Adrenal gland (tissue), 12 donors: ENCODE measurements around the gene MDM1. TPM values are rescaled to one million over a fixed set of nuclear protein-coding genes. Genes with fewer than 3 reads are reported as not detected.

ENCODE experiments used
- DNase-seq, 7 donors: peaks; one replicate each; pipeline ENCODE4 v3.0.0-alpha.2; 2019 to 2020
- H3K27ac ChIP-seq, 5 donors: fragments of 200-600 bp; sonication (generic) in 4 of 5; 1 replicate in 3 of 5; 2 replicates in 2 of 5; pipeline versions ENCODE4 v1.5.1 to v1.8.0; 2016 to 2020; ENCODE audit warnings: mild to moderate bottlenecking in 1 of 5
- H3K27me3 ChIP-seq: fragments of 200-600 bp; 2 replicates; pipeline ENCODE4 v1.8.0; 2021
- H3K36me3 ChIP-seq, 2 donors: fragments of 200-600 bp; replicated peaks in 1 of 2; 1 replicate in 1 of 2; 2 replicates in 1 of 2; pipeline versions ENCODE4 v1.5.1 to v1.8.0; 2018 to 2022
- H3K4me1 ChIP-seq, 2 donors: fragments of 200-600 bp; replicated peaks in 1 of 2; 1 replicate in 1 of 2; 2 replicates in 1 of 2; pipeline versions ENCODE4 v1.5.1 to v1.8.0; 2018 to 2021
- H3K4me3 ChIP-seq, 4 donors: fragments of 200-600 bp; sonication (generic) in 3 of 4; one replicate each; pipeline ENCODE4 v1.5.1; 2016 to 2018
- H3K9me3 ChIP-seq, 3 donors: fragments of 200-600 bp; sonication (generic) in 1 of 3; replicated peaks in 1 of 3; 1 replicate in 2 of 3; 2 replicates in 1 of 3; pipeline versions ENCODE4 v1.5.1 to v1.8.0; 2016 to 2021
- POLR2A ChIP-seq, 2 donors: fragments of 450-650 bp; IDR thresholded peaks; one replicate each; pipeline ENCODE4 v1.6.1; 2017; ENCODE audit warnings: antibody characterized with exemption in 2 of 2, mild to moderate bottlenecking in 2 of 2, moderate library complexity in 1 of 2
- WGBS, 4 donors: extraction: QIAGEN DNeasy Blood & Tissue Kit in 2 of 4; methylation state at CpG; one replicate each; pipeline versions ENCODE4 v1.1.5 to v1.1.7; 2013 to 2017; 5-methylcytosine and 5-hydroxymethylcytosine counted together
- intact Hi-C, 2 donors: fragments of 100-400 bp; cut with DNase I; formaldehyde crosslinking; loops; one replicate each; pipeline versions ENCODE4 v1.14.1 to v1.15.0; 2022 to 2023
- polyA plus RNA-seq, 3 donors: library from polyadenylated mRNA; stranded (reverse); fragments of 200-250 nt in 2 of 3; fragments of 350-450 nt in 1 of 3; fragmentation: Illumina TruSeq in 1 of 3; extraction: RNeasy Lipid Tissue Mini Kit (QIAGEN cat#74804) in 1 of 3; gene quantifications; one replicate each; pipeline ENCODE4 v1.2.3, GENCODE V29; 2013 to 2014
- total RNA-seq, 9 donors: library from RNA; depleted of rRNA in 4 of 9; stranded (reverse); fragments of >200 nt in 4 of 9; fragments of 120-200 nt in 1 of 9; fragmentation: NEBNext Ultra II Directional in 1 of 9; extraction: Animal tissue kit (Norgen Biotek cat#: 25700) in 1 of 9; gene quantifications; one replicate each; pipeline versions ENCODE4 v1.1.0 to v1.2.4, GENCODE V29; 2013 to 2023
- TF ChIP-seq, protein P1 (sequence below), 6 experiments: fragments of 450-650 bp in 4 of 6; fragments of 200-600 bp in 2 of 6; sonication (generic) in 1 of 6; IDR thresholded peaks; 1 replicate in 5 of 6; 2 replicates in 1 of 6; pipeline versions ENCODE4 v1.5.1 to v1.8.0; 2016 to 2021; ENCODE audit warnings: antibody characterized with exemption in 6 of 6, mild to moderate bottlenecking in 2 of 6, moderate library complexity in 1 of 6
- donor health status: healthy with polysubstance abuse.
- donor health status: Bipolar disorder and iron deficiency.
- donor health status: DM: yes; HTN: yes; CAD: no.
- donor health status: DM: no; HTN: no; CAD: no.
- donor health status: DM: no; HTN: no; CAD: no.
- donor health status: DM: yes; HTN: yes; CAD: no.

MDM1 gene
- total and polyA plus RNA-seq, 12 donors: 6.5 to 19.4 (median 10.5) TPM

- no peaks in the 10 kb centered on the region for H3K4me1 ChIP-seq
- DNase-seq: no peak
- no peak overlapping the region for H3K4me3 ChIP-seq
- no peaks in the 10 kb centered on the region for H3K36me3 ChIP-seq
- intact Hi-C loops: no loop called here
- no peaks in the 10 kb centered on the region for H3K9me3 ChIP-seq
- H3K27me3 ChIP-seq: no peaks in the 10 kb centered on the region
- WGBS, 4 donors: 85 to 93% (median 88%) methylated on average over 3 to 4 of the region's 4 CpGs
- TF ChIP-seq, protein P1, sequence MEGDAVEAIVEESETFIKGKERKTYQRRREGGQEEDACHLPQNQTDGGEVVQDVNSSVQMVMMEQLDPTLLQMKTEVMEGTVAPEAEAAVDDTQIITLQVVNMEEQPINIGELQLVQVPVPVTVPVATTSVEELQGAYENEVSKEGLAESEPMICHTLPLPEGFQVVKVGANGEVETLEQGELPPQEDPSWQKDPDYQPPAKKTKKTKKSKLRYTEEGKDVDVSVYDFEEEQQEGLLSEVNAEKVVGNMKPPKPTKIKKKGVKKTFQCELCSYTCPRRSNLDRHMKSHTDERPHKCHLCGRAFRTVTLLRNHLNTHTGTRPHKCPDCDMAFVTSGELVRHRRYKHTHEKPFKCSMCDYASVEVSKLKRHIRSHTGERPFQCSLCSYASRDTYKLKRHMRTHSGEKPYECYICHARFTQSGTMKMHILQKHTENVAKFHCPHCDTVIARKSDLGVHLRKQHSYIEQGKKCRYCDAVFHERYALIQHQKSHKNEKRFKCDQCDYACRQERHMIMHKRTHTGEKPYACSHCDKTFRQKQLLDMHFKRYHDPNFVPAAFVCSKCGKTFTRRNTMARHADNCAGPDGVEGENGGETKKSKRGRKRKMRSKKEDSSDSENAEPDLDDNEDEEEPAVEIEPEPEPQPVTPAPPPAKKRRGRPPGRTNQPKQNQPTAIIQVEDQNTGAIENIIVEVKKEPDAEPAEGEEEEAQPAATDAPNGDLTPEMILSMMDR (IDR thresholded peaks at IDR 0.05): no peak
- TF ChIP-seq POLR2A (IDR thresholded peaks at IDR 0.05): no peak
- H3K27ac ChIP-seq: no peak overlapping the region
Observed at GRCh38 chr12:68297929-68298328, 34.2 kb downstream of the MDM1 start.

- Histone ChIP-seq H3K4me1 (peaks cover 0 to 5% of the 10 kb centered on the region in 2 donors), H3K4me3 (no peak overlapping the region), H3K36me3 (no peaks in the 10 kb centered on the region), H3K27ac (no peak overlapping the region), H3K9me3 (no peaks in the 10 kb centered on the region), H3K27me3 (no peaks in the 10 kb centered on the region)
- 55 to 75% (median 59%) methylated on average over 2 of the region's 2 CpGs for WGBS, 4 donors
- DNase-seq: no peak
- intact Hi-C loops: no loop called here
- TF ChIP-seq, protein P1 (IDR thresholded peaks at IDR 0.05): no peak
- TF ChIP-seq POLR2A (IDR thresholded peaks at IDR 0.05): no peak
Observed at GRCh38 chr12:68294251-68294650, 37.9 kb downstream of the MDM1 start.

- peaks cover 0 to 5% of the 10 kb centered on the region in 2 donors for H3K4me1 ChIP-seq
- H3K27me3 ChIP-seq: no peaks in the 10 kb centered on the region
- TF ChIP-seq, protein P1 (IDR thresholded peaks at IDR 0.05): no peak
- no peak for TF ChIP-seq POLR2A (IDR thresholded peaks at IDR 0.05)
- intact Hi-C loops: no loop called here
- DNase-seq: no peak
- H3K4me3 ChIP-seq: no peak overlapping the region
- no peaks in the 10 kb centered on the region for H3K36me3 ChIP-seq
- H3K9me3 ChIP-seq: no peaks in the 10 kb centered on the region
- no peak overlapping the region for H3K27ac ChIP-seq
Observed at GRCh38 chr12:68293347-68293746, 38.8 kb downstream of the MDM1 start.

DNA sequence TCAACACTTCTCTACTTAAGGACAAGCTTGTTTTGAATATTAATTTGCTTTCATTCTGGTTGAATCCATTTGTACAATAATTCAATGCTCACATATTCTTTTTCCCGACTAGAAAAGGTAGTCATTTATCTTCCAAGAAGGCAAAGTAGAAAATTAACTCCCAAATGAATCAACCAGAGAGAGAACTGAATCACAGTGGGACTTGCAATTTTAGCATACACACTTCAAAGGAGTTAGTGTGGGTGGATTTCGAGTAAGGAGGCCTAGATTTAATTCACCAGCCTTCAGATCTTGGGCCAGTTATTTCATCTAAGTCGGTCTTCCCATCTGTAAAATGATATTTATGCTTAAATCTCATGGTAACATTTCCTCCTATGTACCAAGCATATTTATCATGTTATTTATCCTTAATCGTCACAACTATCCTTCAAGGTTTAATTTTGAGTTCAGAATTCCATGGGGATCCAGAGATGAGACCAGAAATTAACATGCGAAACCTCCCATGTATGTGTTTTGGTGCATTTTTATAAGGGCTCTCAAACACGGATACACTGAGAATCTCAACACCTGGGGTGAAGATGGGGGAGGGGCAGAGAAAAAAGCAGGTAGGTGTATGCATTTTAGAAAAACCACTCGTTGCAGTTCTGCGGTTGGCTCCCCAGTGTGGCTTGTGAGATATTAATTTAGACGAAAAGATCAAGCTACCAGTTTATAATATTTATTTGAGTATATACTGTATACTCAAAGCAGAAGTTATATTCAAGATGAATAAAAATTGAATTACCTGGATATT is 39.8 kb downstream of the MDM1 start:
- DNase-seq: no peak
- Histone ChIP-seq H3K27ac (no peak overlapping the region), H3K4me3 (no peak overlapping the region), H3K36me3 (no peaks in the 10 kb centered on the region), H3K27me3 (no peaks in the 10 kb centered on the region), H3K9me3 (no peaks in the 10 kb centered on the region), H3K4me1 (peaks cover 0 to 5% of the 10 kb centered on the region in 2 donors)
- intact Hi-C loops: no loop called here
- 84 to 87% (median 85%) methylated on average over 9 of the region's 9 CpGs for WGBS, 4 donors
- TF ChIP-seq POLR2A (IDR thresholded peaks at IDR 0.05): no peak
- TF ChIP-seq, protein P1 (IDR thresholded peaks at IDR 0.05): no peak
